ENCODE results near the gene PSG11. TPM values are rescaled to one million over a fixed set of nuclear protein-coding genes. Genes with fewer than 3 reads are reported as not detected.
"Not testable (repeated sequence)": the region's sequence is repeated elsewhere in the genome, so short reads cannot be mapped to it uniquely, and the experiment has no call there.

PSG11 gene
- total RNA-seq, 2 donors from 2014 or later, result not detected

GRCh38 chr19:43027985-43028384, 1.7 kb upstream of the PSG11 start:
- not testable (repeated sequence) for H3K9me3 ChIP-seq; H3K4me1 ChIP-seq; H3K36me3 ChIP-seq; DNase-seq (ENCODE audit: low spot score); H3K27me3 ChIP-seq; H3K27ac ChIP-seq; H3K4me3 ChIP-seq
- TF ChIP-seq CTCF (IDR thresholded peaks at IDR 0.05), result peak in 1 of 2 donors; percentile 17

GRCh38 chr19:43027061-43027460, 792 bp upstream of the PSG11 start:
- H3K27me3 ChIP-seq; H3K4me1 ChIP-seq; H3K9me3 ChIP-seq; H3K4me3 ChIP-seq; H3K36me3 ChIP-seq; DNase-seq (ENCODE audit: low spot score); H3K27ac ChIP-seq: not testable (repeated sequence)

DNA sequence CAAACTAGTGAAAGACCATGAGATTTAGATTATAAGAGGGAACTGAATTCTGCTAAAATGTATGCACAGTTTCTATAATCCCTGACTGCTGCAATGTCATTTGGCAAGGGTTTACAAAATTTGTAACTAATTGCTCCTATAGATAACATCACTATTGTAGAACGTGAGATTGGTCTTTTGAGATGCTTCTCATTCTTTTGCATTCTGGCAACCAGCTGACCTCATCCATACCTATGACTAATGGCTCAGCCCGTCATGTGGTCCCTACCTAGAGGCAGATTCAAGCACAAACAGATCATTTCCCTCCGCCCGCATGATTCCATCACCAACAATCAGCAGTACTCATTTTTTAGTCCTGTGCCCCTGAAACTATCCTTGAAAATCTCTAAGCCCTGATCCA, 4.2 kb downstream of the PSG11 start:
- not testable (repeated sequence) for H3K27me3 ChIP-seq; H3K4me3 ChIP-seq; H3K36me3 ChIP-seq; H3K9me3 ChIP-seq; H3K27ac ChIP-seq; DNase-seq (ENCODE audit: low spot score); H3K4me1 ChIP-seq

GRCh38 chr19:43021629-43022028, 4.6 kb downstream of the PSG11 start:
- not testable (repeated sequence) for H3K27ac ChIP-seq; H3K9me3 ChIP-seq; H3K4me1 ChIP-seq; H3K36me3 ChIP-seq; H3K4me3 ChIP-seq; H3K27me3 ChIP-seq; DNase-seq (ENCODE audit: low spot score)

GRCh38 chr19:43019588-43019987, 6.7 kb downstream of the PSG11 start:
- H3K9me3 ChIP-seq; H3K4me3 ChIP-seq; H3K27me3 ChIP-seq; H3K4me1 ChIP-seq; H3K27ac ChIP-seq; DNase-seq (ENCODE audit: low spot score); H3K36me3 ChIP-seq: not testable (repeated sequence)

GRCh38 chr19:43005841-43006240, 20.4 kb downstream of the PSG11 start:
- not testable (repeated sequence) for H3K9me3 ChIP-seq; DNase-seq (ENCODE audit: low spot score); H3K4me3 ChIP-seq; H3K4me1 ChIP-seq; H3K36me3 ChIP-seq; H3K27me3 ChIP-seq; H3K27ac ChIP-seq

GRCh38 chr19:43004846-43005245, 21.4 kb downstream of the PSG11 start:
- not testable (repeated sequence) for H3K9me3 ChIP-seq; H3K27me3 ChIP-seq; DNase-seq (ENCODE audit: low spot score); H3K4me3 ChIP-seq; H3K4me1 ChIP-seq; H3K36me3 ChIP-seq
- peak overlapping the region in 1 of 2 donors; percentile 53 for H3K27ac ChIP-seq

DNA sequence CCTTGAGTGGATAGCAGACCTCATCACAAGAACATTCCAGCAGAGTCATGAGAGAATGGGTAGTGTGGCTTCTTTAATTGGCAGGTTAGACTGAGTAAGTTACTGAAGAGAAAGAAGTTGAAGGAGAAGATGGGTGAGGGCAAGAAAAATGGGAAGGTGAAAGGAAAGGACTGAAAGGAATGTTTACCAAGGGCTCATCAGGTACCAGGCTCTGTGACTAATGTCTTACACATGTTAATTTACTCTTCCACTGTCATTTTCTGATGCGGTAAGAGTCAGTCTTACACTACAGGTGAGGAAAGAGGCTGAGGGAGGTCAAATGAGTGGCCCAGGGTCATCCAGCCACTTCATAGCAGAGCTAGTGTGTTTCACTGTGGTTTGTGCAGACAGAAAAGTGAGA, 22.6 kb downstream of the PSG11 start:
- H3K27me3 ChIP-seq, H3K27ac ChIP-seq, H3K9me3 ChIP-seq: not testable (repeated sequence)

DNA sequence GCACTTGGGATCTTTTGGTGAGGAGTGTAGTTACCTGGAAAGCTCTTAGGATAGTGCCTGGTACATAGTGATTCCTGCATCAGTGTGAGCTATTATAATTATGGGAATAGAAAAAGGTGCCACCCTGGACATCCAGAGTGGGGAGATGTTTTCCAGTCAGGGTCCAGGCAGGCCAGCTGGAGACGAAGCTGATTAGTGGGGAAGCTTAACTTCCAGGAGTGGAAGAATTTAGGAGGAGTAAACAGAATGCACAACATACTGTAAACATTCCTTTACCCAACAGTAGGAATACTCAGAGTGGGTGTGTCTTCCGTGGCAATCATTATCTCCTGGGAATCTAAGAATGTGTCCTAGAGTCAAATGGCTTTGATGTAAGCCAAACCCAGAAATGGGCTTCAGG, 23.3 kb downstream of the PSG11 start:
- DNase-seq (ENCODE audit: low spot score); H3K4me1 ChIP-seq; H3K4me3 ChIP-seq; H3K36me3 ChIP-seq; H3K9me3 ChIP-seq; H3K27me3 ChIP-seq; H3K27ac ChIP-seq: not testable (repeated sequence)

More for the DNA sequence above, 22.6 kb downstream of the PSG11 start:
- H3K4me1 ChIP-seq; H3K4me3 ChIP-seq; H3K36me3 ChIP-seq; DNase-seq (ENCODE audit: low spot score): not testable (repeated sequence)

- H3K27ac ChIP-seq; H3K9me3 ChIP-seq; H3K4me1 ChIP-seq; DNase-seq (ENCODE audit: low spot score); H3K4me3 ChIP-seq; H3K27me3 ChIP-seq; H3K36me3 ChIP-seq: not testable (repeated sequence)
Measured at GRCh38 chr19:42996161-42996560, 30.1 kb downstream of the PSG11 start.

GRCh38 chr19:42992029-42992604, 34.2 kb downstream of the PSG11 start:
- not testable (repeated sequence) for H3K36me3 ChIP-seq; H3K27ac ChIP-seq; H3K27me3 ChIP-seq; H3K9me3 ChIP-seq; H3K4me3 ChIP-seq; DNase-seq (ENCODE audit: low spot score); H3K4me1 ChIP-seq
